ENCODE data around the gene ASB16. TPM values are rescaled to one million over a fixed set of nuclear protein-coding genes. Genes with fewer than 3 reads are reported as not detected.

ASB16 gene
- polyA plus RNA-seq, 1 donor from 2014 or later = not detected

- H3K27me3 ChIP-seq (ENCODE audit: insufficient read depth, low read depth, low read length) = no peaks in the 10 kb centered on the region
- H3K9me3 ChIP-seq (ENCODE audit: low read length) = no peaks in the 10 kb centered on the region
- peaks cover 19% of the 10 kb centered on the region for H3K36me3 ChIP-seq (ENCODE audit: insufficient read depth, low read length)
- H2AFZ ChIP-seq (ENCODE audit: low read depth, low read length) = no peak overlapping the region
- H3K4me2 ChIP-seq (ENCODE audit: low read length) = peak overlapping the region; percentile 94
- peak overlapping the region; percentile 99 for H3K9ac ChIP-seq (ENCODE audit: low read length)
- peak overlapping the region; percentile 73 for H3K27ac ChIP-seq (ENCODE audit: low read length)
- no peaks in the 10 kb centered on the region for H3K9me2 ChIP-seq (ENCODE audit: insufficient read depth, low read length)
- H3K79me2 ChIP-seq (replicated peaks; ENCODE audit: insufficient read depth, low read length) = peaks cover 29% of the 10 kb centered on the region
- no peak for TF ChIP-seq MXI1 (conservative IDR thresholded peaks at IDR 0.05; ENCODE audit: poor library complexity, severe bottlenecking)
- TF ChIP-seq, protein P1, sequence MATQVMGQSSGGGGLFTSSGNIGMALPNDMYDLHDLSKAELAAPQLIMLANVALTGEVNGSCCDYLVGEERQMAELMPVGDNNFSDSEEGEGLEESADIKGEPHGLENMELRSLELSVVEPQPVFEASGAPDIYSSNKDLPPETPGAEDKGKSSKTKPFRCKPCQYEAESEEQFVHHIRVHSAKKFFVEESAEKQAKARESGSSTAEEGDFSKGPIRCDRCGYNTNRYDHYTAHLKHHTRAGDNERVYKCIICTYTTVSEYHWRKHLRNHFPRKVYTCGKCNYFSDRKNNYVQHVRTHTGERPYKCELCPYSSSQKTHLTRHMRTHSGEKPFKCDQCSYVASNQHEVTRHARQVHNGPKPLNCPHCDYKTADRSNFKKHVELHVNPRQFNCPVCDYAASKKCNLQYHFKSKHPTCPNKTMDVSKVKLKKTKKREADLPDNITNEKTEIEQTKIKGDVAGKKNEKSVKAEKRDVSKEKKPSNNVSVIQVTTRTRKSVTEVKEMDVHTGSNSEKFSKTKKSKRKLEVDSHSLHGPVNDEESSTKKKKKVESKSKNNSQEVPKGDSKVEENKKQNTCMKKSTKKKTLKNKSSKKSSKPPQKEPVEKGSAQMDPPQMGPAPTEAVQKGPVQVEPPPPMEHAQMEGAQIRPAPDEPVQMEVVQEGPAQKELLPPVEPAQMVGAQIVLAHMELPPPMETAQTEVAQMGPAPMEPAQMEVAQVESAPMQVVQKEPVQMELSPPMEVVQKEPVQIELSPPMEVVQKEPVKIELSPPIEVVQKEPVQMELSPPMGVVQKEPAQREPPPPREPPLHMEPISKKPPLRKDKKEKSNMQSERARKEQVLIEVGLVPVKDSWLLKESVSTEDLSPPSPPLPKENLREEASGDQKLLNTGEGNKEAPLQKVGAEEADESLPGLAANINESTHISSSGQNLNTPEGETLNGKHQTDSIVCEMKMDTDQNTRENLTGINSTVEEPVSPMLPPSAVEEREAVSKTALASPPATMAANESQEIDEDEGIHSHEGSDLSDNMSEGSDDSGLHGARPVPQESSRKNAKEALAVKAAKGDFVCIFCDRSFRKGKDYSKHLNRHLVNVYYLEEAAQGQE (IDR thresholded peaks at IDR 0.05; ENCODE audit: borderline replicate concordance) = no peak
- peak overlapping the region; percentile 97 for H3K4me3 ChIP-seq (ENCODE audit: low read length)
- peaks cover 24% of the 10 kb centered on the region for H4K20me1 ChIP-seq (ENCODE audit: insufficient read depth)
- no peaks in the 10 kb centered on the region for H3F3A ChIP-seq (ENCODE audit: insufficient read depth, low read length, poor library complexity, severe bottlenecking)
Observed at GRCh38 chr17:44217738-44218343, 47.3 kb downstream of the ASB16 start.

GRCh38 chr17:44218344-44219107, 48.0 kb downstream of the ASB16 start:
- no peaks in the 10 kb centered on the region for H3K9me3 ChIP-seq (ENCODE audit: low read length)
- no peak overlapping the region for H2AFZ ChIP-seq (ENCODE audit: low read depth, low read length)
- peak overlapping the region; percentile 97 for H3K4me3 ChIP-seq (ENCODE audit: low read length)
- H3F3A ChIP-seq (ENCODE audit: insufficient read depth, low read length, poor library complexity, severe bottlenecking) = no peaks in the 10 kb centered on the region
- H3K4me2 ChIP-seq (ENCODE audit: low read length) = peak overlapping the region; percentile 94
- peaks cover 29% of the 10 kb centered on the region for H3K79me2 ChIP-seq (replicated peaks; ENCODE audit: insufficient read depth, low read length)
- H4K20me1 ChIP-seq (ENCODE audit: insufficient read depth) = peaks cover 24% of the 10 kb centered on the region
- H3K36me3 ChIP-seq (ENCODE audit: insufficient read depth, low read length) = peaks cover 19% of the 10 kb centered on the region
- no peak for TF ChIP-seq EZH2 (IDR thresholded peaks at IDR 0.05; ENCODE audit: borderline replicate concordance, insufficient read depth, low read length, poor library complexity, severe bottlenecking)
- peak; percentile 68 for TF ChIP-seq SMC3 (conservative IDR thresholded peaks at IDR 0.05; ENCODE audit: poor library complexity)
- TF ChIP-seq TAF1 (IDR thresholded peaks at IDR 0.05; ENCODE audit: low read depth) = no peak
- no peak for TF ChIP-seq EP300 (conservative IDR thresholded peaks at IDR 0.05; ENCODE audit: poor library complexity, severe bottlenecking)
- TF ChIP-seq, protein P1 (IDR thresholded peaks at IDR 0.05; ENCODE audit: borderline replicate concordance) = peak; percentile 15
- TF ChIP-seq MXI1 (conservative IDR thresholded peaks at IDR 0.05; ENCODE audit: poor library complexity, severe bottlenecking) = peak; percentile 45
- peak; percentile 72 for TF ChIP-seq CTCF (IDR thresholded peaks at IDR 0.05; ENCODE audit: poor library complexity, severe bottlenecking)
- TF ChIP-seq POLR2AphosphoS5 (IDR thresholded peaks at IDR 0.05) = peak; percentile 73
- peak; percentile 57 for TF ChIP-seq RAD21 (conservative IDR thresholded peaks at IDR 0.05)
- no peaks in the 10 kb centered on the region for H3K27me3 ChIP-seq (ENCODE audit: insufficient read depth, low read depth, low read length)
- H3K9ac ChIP-seq (ENCODE audit: low read length) = peak overlapping the region; percentile 99
- peak overlapping the region; percentile 73 for H3K27ac ChIP-seq (ENCODE audit: low read length)
- no peaks in the 10 kb centered on the region for H3K9me2 ChIP-seq (ENCODE audit: insufficient read depth, low read length)
